Aorta (tissue), 5 donors: ENCODE results near the gene C19orf67. TPM values are rescaled to one million over a fixed set of nuclear protein-coding genes. Genes with fewer than 3 reads are reported as not detected.
A peak's percentile ranks its signal among the peaks of the same experiment; 100 is the strongest.

ENCODE experiments used
- ATAC-seq: fragments of 200-7000 bp; cut with Tn5 transposase; one replicate; pipeline ENCODE4 v1.9.1; 2022; ENCODE audit warnings: moderate library complexity; ENCODE audit not compliant: low FRiP score
- DNase-seq, 2 donors: peaks; one replicate each; pipeline ENCODE4 v3.0.0-alpha.2; 2020
- H3K27ac ChIP-seq, 2 donors: one replicate each; pipeline ENCODE4 v1.5.1; 2013; ENCODE audit warnings: low read length in 2 of 2, mild to moderate bottlenecking in 2 of 2, moderate library complexity in 2 of 2, control low read depth in 1 of 2, inconsistent platforms in 1 of 2, low read depth in 1 of 2
- H3K27me3 ChIP-seq, 2 donors: one replicate each; pipeline ENCODE4 v1.6.1; 2013; ENCODE audit warnings: control low read depth in 1 of 2, low read length in 1 of 2, mild to moderate bottlenecking in 1 of 2, moderate library complexity in 1 of 2; ENCODE audit not compliant: insufficient read depth in 2 of 2, control insufficient read depth in 1 of 2
- H3K36me3 ChIP-seq, 2 donors: one replicate each; pipeline ENCODE4 v1.6.1; 2013; ENCODE audit warnings: control low read depth in 1 of 2, low read length in 1 of 2, mild to moderate bottlenecking in 1 of 2; ENCODE audit not compliant: insufficient read depth in 2 of 2, control insufficient read depth in 1 of 2
- H3K4me1 ChIP-seq, 2 donors: one replicate each; pipeline ENCODE4 v1.6.1; 2013; ENCODE audit warnings: low read length in 2 of 2, control low read depth in 1 of 2, mild to moderate bottlenecking in 1 of 2, moderate library complexity in 1 of 2; ENCODE audit not compliant: insufficient read depth in 2 of 2, control insufficient read depth in 1 of 2
- H3K4me3 ChIP-seq, 2 donors: one replicate each; pipeline ENCODE4 v1.5.1; 2013; ENCODE audit warnings: low read length in 2 of 2, control low read depth in 1 of 2, mild to moderate bottlenecking in 1 of 2
- H3K9me3 ChIP-seq: one replicate; pipeline ENCODE4 v1.6.1; 2013; ENCODE audit warnings: mild to moderate bottlenecking, low read length; ENCODE audit not compliant: control insufficient read depth
- WGBS, 2 donors: extraction: QIAGEN DNeasy Blood & Tissue Kit; methylation state at CpG; one replicate each; pipeline ENCODE4 v1.1.7; 2013; 5-methylcytosine and 5-hydroxymethylcytosine counted together
- intact Hi-C, 2 donors: fragments of 100-400 bp; cut with DNase I; formaldehyde crosslinking; loops; one replicate each; pipeline versions ENCODE4 v1.14.2 to v1.15.0; 2022
- polyA plus RNA-seq, 2 donors: library from polyadenylated mRNA; stranded (reverse); fragments of 200-250 nt; gene quantifications; one replicate each; pipeline ENCODE4 v1.2.3, GENCODE V29; 2013
- total RNA-seq, 2 donors: library from RNA; stranded (reverse); fragmentation: NEBNext Ultra II Directional; extraction: Animal tissue kit (Norgen Biotek cat#: 25700); gene quantifications; one replicate each; pipeline ENCODE4 v1.2.1, GENCODE V29; 2021
- donor health status: healthy with polysubstance abuse.
- donor health status: Bipolar disorder and iron deficiency.
- donor health status: DM: no; HTN: no; CAD: no.
- donor health status: DM: no; HTN: no; CAD: no.
- donor health status: DM: yes; HTN: yes; CAD: no.

Gene C19orf67
- total and polyA plus RNA-seq, 4 donors, result not detected

DNA sequence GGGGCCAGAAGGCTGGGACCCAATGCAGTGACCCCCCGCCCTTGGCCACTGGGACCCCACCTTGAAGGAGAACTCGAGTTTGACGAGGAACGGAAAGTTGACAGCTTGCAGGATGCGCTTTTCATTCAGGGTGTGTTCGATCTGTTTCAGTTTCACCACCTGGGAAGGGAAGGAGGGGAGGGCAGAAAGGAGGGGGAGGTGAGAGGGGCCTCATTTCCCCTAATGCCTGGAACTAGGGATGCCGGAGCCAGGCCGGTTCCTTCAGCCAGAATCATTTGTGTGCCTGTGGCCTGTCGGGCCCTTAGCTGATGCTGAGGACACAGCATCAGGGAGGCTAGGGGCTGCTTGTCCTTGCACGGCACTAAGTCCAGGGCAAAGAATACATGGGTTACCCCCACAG is 17.2 kb upstream of the C19orf67 start:
- H3K27ac ChIP-seq, result no peak overlapping the region

GRCh38 chr19:14102102-14102696 is 16.6 kb upstream of the C19orf67 start:
- Histone ChIP-seq H3K27me3 (no peaks in the 10 kb centered on the region), H3K27ac (no peak overlapping the region), H3K9me3 (no peaks in the 10 kb centered on the region), H3K4me3 (no peak overlapping the region), H3K36me3 (peaks cover 0 to 5% of the 10 kb centered on the region in 2 donors), H3K4me1 (no peaks in the 10 kb centered on the region)
- no peak for ATAC-seq
- intact Hi-C loops, result no loop called here
- no peak for DNase-seq
- 64 to 67% methylated on average over 11 of the region's 11 CpGs for WGBS, 2 donors

More for the DNA sequence above, 17.2 kb upstream of the C19orf67 start:
- ATAC-seq, result no peak
- Histone ChIP-seq H3K9me3 (no peaks in the 10 kb centered on the region), H3K4me1 (no peaks in the 10 kb centered on the region), H3K4me3 (no peak overlapping the region), H3K36me3 (peaks cover 0 to 5% of the 10 kb centered on the region in 2 donors), H3K27me3 (no peaks in the 10 kb centered on the region)
- intact Hi-C loops, result no loop called here
- no peak for DNase-seq
- 88 to 89% methylated on average over 10 of the region's 10 CpGs for WGBS, 2 donors

DNA sequence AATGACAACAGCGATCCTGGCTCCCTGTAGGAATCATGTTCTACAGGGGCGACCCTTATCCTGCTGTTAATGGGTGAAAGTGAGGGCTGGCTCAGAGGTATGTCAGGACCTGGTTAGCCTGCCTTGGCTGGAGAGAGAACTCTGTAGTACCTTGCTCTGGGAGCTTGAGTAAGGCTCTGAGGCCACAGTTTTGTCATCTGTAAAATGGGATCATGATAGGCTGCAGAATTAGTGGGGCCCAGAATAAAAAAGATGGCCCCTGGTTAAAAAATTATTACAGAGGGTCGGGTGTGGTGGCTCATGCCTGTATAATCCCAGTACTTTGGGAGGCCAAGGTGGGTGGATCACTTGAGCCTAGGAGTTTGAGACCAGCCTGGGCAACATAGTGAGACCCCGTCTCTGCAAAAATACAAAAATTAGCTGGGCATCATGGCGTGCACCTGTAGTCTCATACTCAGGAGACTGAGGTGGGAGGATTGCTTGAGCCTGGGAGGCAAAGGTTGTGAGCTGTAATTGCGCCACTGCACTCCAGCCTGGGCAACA is 15.5 kb upstream of the C19orf67 start:
- no peak overlapping the region for H3K27ac ChIP-seq
- 94% methylated on average over 6 of the region's 6 CpGs for WGBS, 2 donors
- no peaks in the 10 kb centered on the region for H3K4me1 ChIP-seq
- no peak for DNase-seq
- no peaks in the 10 kb centered on the region for H3K9me3 ChIP-seq
- peaks cover 0 to 5% of the 10 kb centered on the region in 2 donors for H3K36me3 ChIP-seq
- H3K27me3 ChIP-seq, result no peaks in the 10 kb centered on the region
- ATAC-seq, result no peak
- no peak overlapping the region for H3K4me3 ChIP-seq
- intact Hi-C loops, result no loop called here

- H3K36me3 ChIP-seq, result peaks cover 0 to 2% of the 10 kb centered on the region in 2 donors
- intact Hi-C loops, result loop anchor here in 1 of 2 donors (2.0 kb wide), 1 partner anchor 17 kb away; no protein-coding TSS in a partner anchor
- H3K27me3 ChIP-seq, result no peaks in the 10 kb centered on the region
- H3K4me1 ChIP-seq, result no peaks in the 10 kb centered on the region
- DNase-seq (no peak), ATAC-seq (no peak)
- H3K9me3 ChIP-seq, result no peaks in the 10 kb centered on the region
- no peak overlapping the region for H3K27ac ChIP-seq
- H3K4me3 ChIP-seq, result no peak overlapping the region
- whole genome bisulfite sequencing, 2 donors, result 70 to 74% methylated on average over 21 of the region's 21 CpGs
Observed at GRCh38 chr19:14097532-14098151, 12.1 kb upstream of the C19orf67 start.

DNA sequence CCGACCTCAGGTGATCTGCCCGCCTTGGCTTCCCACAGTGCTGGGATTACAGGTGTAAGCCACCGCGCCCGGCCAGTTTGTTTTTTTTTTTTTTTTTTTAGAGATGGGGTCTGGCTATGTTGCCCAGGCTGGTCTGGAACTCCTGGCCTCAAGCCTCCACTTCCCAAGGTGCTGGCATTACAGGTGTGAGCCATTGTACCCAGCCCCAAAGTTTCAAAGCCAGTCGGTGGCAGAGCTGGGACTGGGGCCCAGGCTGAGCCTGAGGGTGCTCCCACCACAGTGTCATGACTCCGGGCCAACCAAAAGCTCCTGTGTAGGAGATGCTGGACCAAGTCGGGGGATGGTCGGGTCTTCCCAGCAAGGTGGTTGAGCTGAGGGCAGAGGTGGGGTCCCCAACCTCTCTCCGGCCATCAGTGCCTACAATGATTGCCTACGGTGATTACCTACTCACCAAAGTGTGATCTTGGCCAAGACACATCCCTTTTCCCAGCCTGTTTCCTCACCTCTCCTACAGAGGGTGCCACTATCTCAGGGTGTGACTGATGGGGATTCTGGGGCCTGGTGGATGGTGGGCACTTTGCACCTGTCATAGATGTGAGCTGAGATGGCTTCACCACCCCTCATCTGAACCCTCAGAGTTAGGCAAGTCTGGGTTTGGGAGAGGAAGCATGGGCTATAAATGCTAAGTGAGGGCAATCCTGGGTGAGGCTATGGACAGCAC is 10.8 kb upstream of the C19orf67 start:
- Histone ChIP-seq H3K27me3 (no peaks in the 10 kb centered on the region), H3K4me1 (no peaks in the 10 kb centered on the region), H3K4me3 (no peak overlapping the region), H3K36me3 (peaks cover 0 to 2% of the 10 kb centered on the region in 2 donors), H3K9me3 (no peaks in the 10 kb centered on the region), H3K27ac (no peak overlapping the region)
- WGBS, 2 donors, result 90 to 94% methylated on average over 11 of the region's 11 CpGs
- no peak for DNase-seq
- intact Hi-C loops, result loop anchor here in 1 of 2 donors (2.0 kb wide), 1 partner anchor 18 kb away; no protein-coding TSS in a partner anchor
- no peak for ATAC-seq

DNA sequence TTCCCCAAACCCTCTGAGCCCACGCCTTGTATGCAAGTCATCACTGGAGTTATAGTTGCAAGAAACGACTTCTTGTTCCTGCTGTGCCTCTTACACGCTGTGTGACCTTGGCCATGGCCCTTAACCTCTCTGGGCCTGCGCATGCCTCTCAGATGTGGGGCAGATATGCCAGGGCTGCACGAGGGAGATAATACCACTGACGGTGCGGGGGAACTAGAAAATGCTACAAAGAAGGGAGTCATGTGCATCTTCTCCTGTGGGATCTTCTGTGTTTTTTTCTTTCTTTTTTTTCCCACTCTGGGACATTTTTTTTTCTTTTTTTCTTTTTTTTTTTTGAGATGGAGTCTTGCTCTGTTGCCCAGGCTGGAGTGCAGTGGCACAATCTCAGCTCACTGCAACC is 9.3 kb upstream of the C19orf67 start:
- DNase-seq (no peak), ATAC-seq (no peak)
- no peaks in the 10 kb centered on the region for H3K9me3 ChIP-seq
- H3K27me3 ChIP-seq, result no peaks in the 10 kb centered on the region
- 85 to 89% methylated on average over 7 of the region's 7 CpGs for WGBS, 2 donors
- H3K4me1 ChIP-seq, result no peaks in the 10 kb centered on the region
- intact Hi-C loops, result no loop called here
- H3K36me3 ChIP-seq, result no peaks in the 10 kb centered on the region
- H3K27ac ChIP-seq, result no peak overlapping the region
- no peak overlapping the region for H3K4me3 ChIP-seq

GRCh38 chr19:14093117-14093823 is 7.7 kb upstream of the C19orf67 start:
- Histone ChIP-seq H3K9me3 (no peaks in the 10 kb centered on the region), H3K36me3 (no peaks in the 10 kb centered on the region), H3K27me3 (no peaks in the 10 kb centered on the region), H3K4me3 (no peak overlapping the region), H3K27ac (no peak overlapping the region), H3K4me1 (no peaks in the 10 kb centered on the region)
- intact Hi-C loops, result no loop called here
- 97% methylated on average over 9 of the region's 9 CpGs for WGBS, 2 donors
- DNase-seq (no peak), ATAC-seq (no peak)

GRCh38 chr19:14091813-14092462 is 6.4 kb upstream of the C19orf67 start:
- H3K36me3 ChIP-seq, result no peaks in the 10 kb centered on the region
- intact Hi-C loops, result loop anchor here in 1 of 2 donors (2.0 kb wide), 1 partner anchor 45 kb away; the partner anchor contains the start of gene ASF1B
- H3K4me3 ChIP-seq, result peak overlapping the region in 1 of 2 donors; percentile 76
- no peaks in the 10 kb centered on the region for H3K9me3 ChIP-seq
- ATAC-seq (no peak), DNase-seq (no peak)
- H3K27ac ChIP-seq, result no peak overlapping the region
- H3K27me3 ChIP-seq, result no peaks in the 10 kb centered on the region
- 6 to 11% methylated on average over 15 of the region's 15 CpGs for WGBS, 2 donors
- H3K4me1 ChIP-seq, result no peaks in the 10 kb centered on the region
